ENCODE results near the gene GLRB. TPM values are rescaled to one million over a fixed set of nuclear protein-coding genes. Genes with fewer than 3 reads are reported as not detected.

The GLRB gene
- total RNA-seq, 2 experiments from 2014 or later: not detected

DNA sequence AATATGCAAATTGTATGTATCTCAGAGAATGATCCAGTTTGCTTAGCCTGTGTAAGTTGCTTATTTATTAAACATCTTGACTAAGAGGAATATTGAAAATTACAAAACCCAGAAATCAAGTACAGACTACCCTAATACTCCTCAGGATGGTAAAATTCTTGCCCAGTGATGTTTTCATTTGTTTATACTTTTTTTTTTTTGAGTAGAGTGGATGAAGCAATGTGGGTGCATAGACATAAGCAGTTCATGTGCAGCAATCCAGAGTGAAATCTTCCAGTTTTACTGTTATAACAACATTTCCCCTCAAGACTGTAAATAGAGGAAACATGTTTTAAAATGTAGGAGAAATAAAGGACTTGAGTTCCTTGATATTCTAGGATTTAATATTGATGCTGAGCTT lies 4.7 kb downstream of the GLRB start:
- H3K27me3 Mint-ChIP-seq: peaks cover 9% of the 10 kb centered on the region

GRCh38 chr4:157095716-157096115 lies 19.8 kb downstream of the GLRB start:
- ChIA-PET CTCF (no interaction called here), POLR2A (no interaction called here)
- H3K9me3 Mint-ChIP-seq: peaks cover 6% of the 10 kb centered on the region
- no peak for DNase-seq
- no peaks in the 10 kb centered on the region for H3K36me3 Mint-ChIP-seq (ENCODE audit: low read depth)
- no peaks in the 10 kb centered on the region for H3K27me3 Mint-ChIP-seq
- no peak overlapping the region for H3K4me3 Mint-ChIP-seq
- H3K4me1 Mint-ChIP-seq: no peaks in the 10 kb centered on the region
- no peak overlapping the region for H3K27ac Mint-ChIP-seq

More for the DNA sequence above, 4.7 kb downstream of the GLRB start:
- Mint-ChIP-seq H3K36me3 (ENCODE audit: low read depth) (no peaks in the 10 kb centered on the region), H3K4me3 (no peak overlapping the region), H3K9me3 (no peaks in the 10 kb centered on the region), H3K27ac (no peak overlapping the region), H3K4me1 (no peaks in the 10 kb centered on the region)
- ChIA-PET CTCF (no interaction called here), POLR2A (no interaction called here)
- no peak for DNase-seq

DNA sequence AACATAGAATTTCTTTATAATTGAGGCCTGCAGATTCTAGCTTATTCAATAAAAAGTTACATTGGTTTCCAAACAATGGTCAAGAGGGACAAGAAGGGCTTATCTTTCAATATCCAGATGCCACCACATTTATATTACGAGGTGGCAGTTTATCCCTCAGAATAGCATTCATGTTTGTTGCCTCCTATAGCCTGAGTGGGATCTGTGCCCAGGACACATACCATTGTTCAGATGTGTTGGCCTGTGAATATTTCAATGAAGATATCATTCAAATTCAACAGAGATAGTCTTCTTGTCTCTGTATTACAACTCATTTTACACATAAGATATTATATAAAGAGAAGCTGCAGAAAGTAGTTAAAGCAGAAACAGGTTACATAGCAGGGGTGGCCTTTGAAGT lies 20.5 kb downstream of the GLRB start:
- Mint-ChIP-seq H3K36me3 (ENCODE audit: low read depth) (no peaks in the 10 kb centered on the region), H3K4me1 (no peaks in the 10 kb centered on the region), H3K4me3 (no peak overlapping the region), H3K27ac (no peak overlapping the region), H3K9me3 (peaks cover 6% of the 10 kb centered on the region), H3K27me3 (no peaks in the 10 kb centered on the region)
- DNase-seq: no peak
- ChIA-PET POLR2A (no interaction called here), CTCF (no interaction called here)

GRCh38 chr4:157099506-157099905 lies 23.6 kb downstream of the GLRB start:
- no peak for DNase-seq
- Mint-ChIP-seq H3K27me3 (no peaks in the 10 kb centered on the region), H3K36me3 (ENCODE audit: low read depth) (no peaks in the 10 kb centered on the region), H3K9me3 (peaks cover 6% of the 10 kb centered on the region), H3K4me1 (no peaks in the 10 kb centered on the region), H3K4me3 (no peak overlapping the region), H3K27ac (no peak overlapping the region)
- POLR2A ChIA-PET: no interaction called here
- CTCF ChIA-PET: no interaction called here

DNA sequence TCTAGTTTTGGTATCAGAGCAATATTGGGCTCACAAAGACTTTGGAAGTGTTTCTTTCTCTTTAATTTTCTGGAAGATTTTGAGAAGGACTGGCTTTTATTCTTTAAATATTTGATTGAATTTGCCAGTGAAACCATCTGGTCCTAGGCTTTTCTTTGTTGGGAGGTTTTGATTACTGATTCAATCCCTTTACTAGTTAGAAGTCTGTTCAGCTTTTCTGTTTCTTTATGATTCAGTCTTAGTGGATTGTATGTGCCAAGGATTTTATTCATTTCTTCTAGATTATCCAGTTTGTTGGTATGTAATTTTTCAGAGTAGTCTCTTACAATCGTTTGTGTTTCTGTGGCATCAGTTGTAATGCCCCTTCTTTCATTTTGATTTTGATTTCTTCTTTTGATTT lies 28.6 kb downstream of the GLRB start:
- DNase-seq: no peak
- POLR2A ChIA-PET: no interaction called here
- H3K36me3 Mint-ChIP-seq (ENCODE audit: low read depth): no peaks in the 10 kb centered on the region
- H3K4me3 Mint-ChIP-seq: no peak overlapping the region
- H3K9me3 Mint-ChIP-seq: peaks cover 6% of the 10 kb centered on the region
- H3K27me3 Mint-ChIP-seq: no peaks in the 10 kb centered on the region
- no peak overlapping the region for H3K27ac Mint-ChIP-seq
- CTCF ChIA-PET: no interaction called here
- no peaks in the 10 kb centered on the region for H3K4me1 Mint-ChIP-seq

GRCh38 chr4:157114671-157115070 lies 38.7 kb downstream of the GLRB start:
- no peaks in the 10 kb centered on the region for H3K27me3 Mint-ChIP-seq
- no peaks in the 10 kb centered on the region for H3K36me3 Mint-ChIP-seq (ENCODE audit: low read depth)
- H3K9me3 Mint-ChIP-seq: peaks cover 4% of the 10 kb centered on the region
- ChIA-PET POLR2A (no interaction called here), CTCF (no interaction called here)
- no peak for DNase-seq
- H3K4me1 Mint-ChIP-seq: no peaks in the 10 kb centered on the region
- H3K4me3 Mint-ChIP-seq: no peak overlapping the region
- H3K27ac Mint-ChIP-seq: no peak overlapping the region

DNA sequence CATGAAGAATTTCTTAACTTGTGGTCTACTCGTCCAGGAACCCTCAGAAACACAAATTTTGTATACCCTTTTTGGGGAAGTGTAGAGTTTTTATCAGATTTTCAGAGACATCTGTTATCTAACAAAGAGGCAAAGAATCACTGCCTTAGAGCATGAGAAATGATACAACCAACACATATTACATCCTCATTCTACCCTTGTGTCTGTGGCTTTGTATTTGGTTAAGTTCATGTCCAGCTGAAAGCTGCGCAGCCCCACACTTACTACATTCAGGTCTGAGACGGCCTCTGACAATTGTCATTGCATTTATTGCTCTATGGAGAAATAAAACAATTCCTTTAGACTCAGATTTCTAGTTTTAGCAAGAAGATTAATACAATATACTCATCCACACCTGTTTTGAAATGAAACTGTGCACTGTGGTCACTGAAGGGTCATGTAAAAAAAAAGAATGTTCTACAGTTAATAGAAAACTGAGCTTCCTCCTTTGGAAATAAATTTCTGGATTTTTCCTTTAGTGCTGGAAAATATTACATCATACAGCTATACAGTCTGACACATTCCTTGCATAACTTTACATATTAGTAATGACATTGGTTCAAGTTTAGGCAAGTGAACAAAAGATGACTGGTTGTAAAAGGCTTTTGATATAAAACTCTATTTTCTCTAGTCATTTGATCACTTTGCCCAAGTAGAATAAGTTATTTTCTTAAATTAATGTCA lies 39.8 kb downstream of the GLRB start:
- DNase-seq: no peak
- no peak overlapping the region for H3K27ac Mint-ChIP-seq
- CTCF ChIA-PET: no interaction called here
- H3K9me3 Mint-ChIP-seq: peaks cover 4% of the 10 kb centered on the region
- H3K4me1 Mint-ChIP-seq: no peaks in the 10 kb centered on the region
- no peaks in the 10 kb centered on the region for H3K27me3 Mint-ChIP-seq
- no peak overlapping the region for H3K4me3 Mint-ChIP-seq
- POLR2A ChIA-PET: no interaction called here
- no peaks in the 10 kb centered on the region for H3K36me3 Mint-ChIP-seq (ENCODE audit: low read depth)

DNA sequence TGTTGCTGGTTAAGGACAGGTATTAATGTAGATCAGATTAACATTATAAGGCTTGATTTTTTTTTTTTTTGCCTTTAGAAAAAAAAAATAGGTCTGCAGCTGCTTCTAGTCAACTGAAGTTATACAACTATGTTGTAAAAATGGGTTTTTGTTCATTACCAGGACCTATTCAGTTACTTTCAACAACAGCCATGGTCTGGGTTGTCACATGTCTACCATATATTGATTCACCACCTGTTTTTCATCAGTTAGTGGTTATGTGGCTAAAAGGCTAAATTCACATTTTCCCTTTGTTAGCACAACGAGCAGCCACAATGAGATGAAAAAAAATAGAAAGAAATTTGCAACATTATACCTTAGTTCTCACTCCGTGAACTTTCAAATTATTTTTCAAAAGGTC lies 45.5 kb downstream of the GLRB start:
- no peaks in the 10 kb centered on the region for H3K9me3 Mint-ChIP-seq

DNA sequence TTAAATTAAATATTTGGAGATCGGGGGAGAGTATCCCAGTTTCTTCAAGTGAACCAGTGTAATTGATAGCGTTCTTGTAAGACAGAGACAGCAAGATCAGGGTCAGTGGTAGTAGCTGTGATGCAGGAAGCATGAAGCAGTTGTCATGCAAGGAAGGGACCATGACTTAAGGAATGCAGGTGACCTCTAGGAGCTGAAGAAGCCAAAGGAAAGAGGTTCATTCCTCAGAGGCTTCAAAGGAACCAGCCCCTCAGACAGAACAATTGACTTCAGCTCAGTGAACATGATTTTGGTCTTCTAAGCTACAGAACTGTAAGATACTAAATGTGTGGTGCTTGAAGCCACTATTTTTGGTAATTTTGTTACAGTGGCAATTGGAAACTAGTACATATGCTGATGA lies 51.6 kb downstream of the GLRB start:
- Mint-ChIP-seq H3K4me3 (no peak overlapping the region), H3K36me3 (ENCODE audit: low read depth) (no peaks in the 10 kb centered on the region), H3K27me3 (no peaks in the 10 kb centered on the region), H3K27ac (no peak overlapping the region), H3K4me1 (no peaks in the 10 kb centered on the region), H3K9me3 (no peaks in the 10 kb centered on the region)
- CTCF ChIA-PET: no interaction called here
- DNase-seq: no peak
- POLR2A ChIA-PET: no interaction called here

More for the DNA sequence above, 45.5 kb downstream of the GLRB start:
- CTCF ChIA-PET: no interaction called here
- H3K36me3 Mint-ChIP-seq (ENCODE audit: low read depth): no peaks in the 10 kb centered on the region
- H3K4me3 Mint-ChIP-seq: no peak overlapping the region
- no peak for DNase-seq
- POLR2A ChIA-PET: no interaction called here
- no peaks in the 10 kb centered on the region for H3K4me1 Mint-ChIP-seq
- no peaks in the 10 kb centered on the region for H3K27me3 Mint-ChIP-seq
- no peak overlapping the region for H3K27ac Mint-ChIP-seq

DNA sequence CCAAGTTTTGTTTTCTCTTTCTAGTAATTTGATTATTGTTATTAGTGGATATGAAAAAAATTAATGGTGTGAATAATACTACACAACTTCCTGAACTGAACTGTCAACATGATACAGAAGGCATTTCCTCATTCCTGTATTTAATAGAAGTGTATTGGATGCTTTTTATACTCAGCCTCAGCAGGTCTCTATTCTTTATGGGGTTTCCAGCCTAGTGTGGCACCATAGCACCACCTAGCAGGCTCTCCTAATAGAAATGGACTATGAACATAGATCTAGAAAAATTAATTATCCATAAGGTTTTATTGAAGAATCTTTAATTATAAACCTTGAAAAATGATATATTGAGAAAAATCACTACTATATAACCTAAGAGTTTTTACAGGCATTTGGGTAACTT lies 52.4 kb downstream of the GLRB start:
- POLR2A ChIA-PET: no interaction called here
- no peaks in the 10 kb centered on the region for H3K27me3 Mint-ChIP-seq
- no peak overlapping the region for H3K27ac Mint-ChIP-seq
- no peaks in the 10 kb centered on the region for H3K36me3 Mint-ChIP-seq (ENCODE audit: low read depth)
- CTCF ChIA-PET: no interaction called here
- H3K4me3 Mint-ChIP-seq: no peak overlapping the region
- H3K4me1 Mint-ChIP-seq: no peaks in the 10 kb centered on the region
- no peaks in the 10 kb centered on the region for H3K9me3 Mint-ChIP-seq
- DNase-seq: no peak

DNA sequence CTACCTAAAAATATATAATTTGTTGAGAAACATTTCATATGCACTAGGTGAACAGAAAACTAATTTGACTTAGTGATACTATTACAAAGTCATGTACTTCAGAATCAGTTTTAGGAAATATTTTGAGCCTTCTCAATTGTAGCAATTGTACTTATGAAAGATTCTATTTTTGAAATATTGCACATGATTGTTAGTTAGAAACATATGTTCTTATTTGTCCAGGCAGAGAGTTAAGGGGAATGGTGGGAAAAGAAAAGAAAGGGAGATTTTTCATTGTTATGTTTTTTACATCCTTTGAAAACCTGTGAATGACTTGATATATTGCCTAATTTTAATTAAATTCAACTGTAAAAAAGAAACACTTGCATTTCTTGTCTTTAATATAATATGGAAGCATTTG lies 66.0 kb downstream of the GLRB start:
- Mint-ChIP-seq H3K4me1 (no peaks in the 10 kb centered on the region), H3K9me3 (no peaks in the 10 kb centered on the region), H3K27me3 (no peaks in the 10 kb centered on the region), H3K4me3 (no peak overlapping the region), H3K27ac (no peak overlapping the region), H3K36me3 (ENCODE audit: low read depth) (no peaks in the 10 kb centered on the region)
- CTCF ChIA-PET: no interaction called here
- no peak for DNase-seq
- POLR2A ChIA-PET: no interaction called here

GRCh38 chr4:157143369-157143768 lies 67.4 kb downstream of the GLRB start:
- Mint-ChIP-seq H3K27ac (no peak overlapping the region), H3K4me3 (no peak overlapping the region)

DNA sequence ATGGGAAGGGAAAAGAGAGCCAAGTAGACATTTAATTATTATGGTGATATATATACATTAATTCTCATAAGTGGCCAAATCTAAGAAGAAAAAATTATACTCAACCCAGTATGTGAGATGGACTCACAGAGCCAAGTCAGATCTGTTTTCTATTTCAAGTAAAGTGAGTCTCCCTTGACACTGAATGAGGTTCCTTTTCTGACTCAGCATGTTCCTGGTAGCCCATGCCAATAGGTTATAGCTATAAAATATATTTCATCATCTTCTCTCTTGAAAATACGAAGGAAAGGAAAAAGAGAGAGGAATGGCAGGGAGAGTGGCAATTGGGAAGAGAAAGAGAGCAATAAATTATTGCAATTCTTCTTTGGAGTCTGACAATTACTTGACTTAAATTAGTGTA lies 75.8 kb downstream of the GLRB start:
- H3K27me3 Mint-ChIP-seq: no peaks in the 10 kb centered on the region
- no peak for DNase-seq
- ChIA-PET CTCF (no interaction called here), POLR2A (no interaction called here)
- H3K4me1 Mint-ChIP-seq: no peaks in the 10 kb centered on the region
- no peak overlapping the region for H3K27ac Mint-ChIP-seq
- peaks cover 4% of the 10 kb centered on the region for H3K9me3 Mint-ChIP-seq
- H3K4me3 Mint-ChIP-seq: no peak overlapping the region
- no peaks in the 10 kb centered on the region for H3K36me3 Mint-ChIP-seq (ENCODE audit: low read depth)

More at GRCh38 chr4:157143369-157143768, 67.4 kb downstream of the GLRB start:
- DNase-seq: no peak
- Mint-ChIP-seq H3K36me3 (ENCODE audit: low read depth) (no peaks in the 10 kb centered on the region), H3K9me3 (no peaks in the 10 kb centered on the region), H3K4me1 (no peaks in the 10 kb centered on the region), H3K27me3 (no peaks in the 10 kb centered on the region)
- ChIA-PET POLR2A (no interaction called here), CTCF (no interaction called here)

DNA sequence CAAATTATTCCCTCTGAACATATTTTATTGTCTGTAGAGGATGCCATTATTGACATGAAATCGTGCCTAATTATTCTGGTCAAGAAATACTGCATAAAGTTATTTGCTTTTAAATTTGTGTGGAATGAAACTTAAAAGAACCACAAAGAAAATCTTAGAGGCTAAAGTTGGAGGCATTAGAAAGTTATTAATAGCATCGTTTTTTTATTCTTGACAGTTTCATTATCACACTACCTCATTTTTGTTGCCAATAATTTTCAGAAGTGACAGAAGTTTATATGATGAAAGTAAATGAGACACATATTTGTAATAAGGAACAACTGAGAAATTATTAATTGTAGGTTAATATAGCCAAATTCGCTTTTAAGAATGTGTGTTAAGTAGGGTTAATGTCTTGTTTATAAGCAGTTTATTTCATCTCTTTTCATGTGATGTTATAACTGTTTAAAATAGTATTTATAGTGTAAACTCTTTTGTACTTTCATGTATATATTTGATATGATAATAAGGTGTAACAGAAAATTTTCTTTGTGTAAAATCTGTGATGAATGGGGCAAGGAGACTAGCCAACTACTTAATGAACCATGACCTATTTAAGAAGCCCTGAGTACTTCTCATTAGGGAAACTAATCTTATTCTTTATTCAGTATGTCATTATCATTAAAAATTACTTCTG lies 90.1 kb downstream of the GLRB start:
- Mint-ChIP-seq H3K27ac (no peak overlapping the region), H3K27me3 (no peaks in the 10 kb centered on the region), H3K36me3 (ENCODE audit: low read depth) (no peaks in the 10 kb centered on the region), H3K4me1 (no peaks in the 10 kb centered on the region), H3K4me3 (no peak overlapping the region), H3K9me3 (peaks cover 5% of the 10 kb centered on the region)
- CTCF ChIA-PET: no interaction called here
- DNase-seq: no peak
- POLR2A ChIA-PET: no interaction called here
